GM18505 (cell line): ENCODE results near the gene MAD2L2.

Experiments used
- ATAC-seq: cut with Tn5 transposase; IDR thresholded peaks from one replicate; pipeline ENCODE4 v1.9.1; 2021; ENCODE audit not compliant: unreplicated experiment
- POLR2A ChIP-seq: IDR thresholded peaks from 4 replicates; pipeline ENCODE4 v1.6.1; 2011; ENCODE audit warnings: borderline replicate concordance; ENCODE audit not compliant: insufficient read depth, insufficient read length; ENCODE audit errors: extremely low read depth

The MAD2L2 gene

GRCh38 chr1:11697188-11697892, 16.4 kb upstream of the MAD2L2 start:
- no peak for ATAC-seq
- no peak for TF ChIP-seq POLR2A

- TF ChIP-seq POLR2A, result no peak
- no peak for ATAC-seq
Measured at GRCh38 chr1:11695861-11696260, 14.9 kb upstream of the MAD2L2 start.

- TF ChIP-seq POLR2A, result no peak
- ATAC-seq, result no peak
Measured at GRCh38 chr1:11693917-11694316, 13.0 kb upstream of the MAD2L2 start.

GRCh38 chr1:11693024-11693590, 12.2 kb upstream of the MAD2L2 start:
- ATAC-seq, result no peak
- no peak for TF ChIP-seq POLR2A

- TF ChIP-seq POLR2A, result no peak
Measured at GRCh38 chr1:11691928-11692711, 11.2 kb upstream of the MAD2L2 start.

GRCh38 chr1:11691302-11691914, 10.5 kb upstream of the MAD2L2 start, which contains the start of gene DRAXIN:
Gene DRAXIN, plus strand, starts transcription at chr1:11691710. Its CDS starts 14,549 bp downstream, at chr1:11706259.
- ATAC-seq, result no peak

More at GRCh38 chr1:11691928-11692711, 11.2 kb upstream of the MAD2L2 start:
- ATAC-seq, result no peak

GRCh38 chr1:11690397-11691301, 9.7 kb upstream of the MAD2L2 start:
- no peak for ATAC-seq
- TF ChIP-seq POLR2A, result no peak

More at GRCh38 chr1:11691302-11691914, 10.5 kb upstream of the MAD2L2 start, which contains the start of gene DRAXIN:
- TF ChIP-seq POLR2A, result no peak

GRCh38 chr1:11688506-11688905, 7.6 kb upstream of the MAD2L2 start:
- ATAC-seq, result no peak
- TF ChIP-seq POLR2A, result no peak

- TF ChIP-seq POLR2A, result no peak
- no peak for ATAC-seq
Measured at GRCh38 chr1:11685210-11685752, 4.3 kb upstream of the MAD2L2 start.

- no peak for ATAC-seq
- no peak for TF ChIP-seq POLR2A
Measured at GRCh38 chr1:11684070-11684469, 3.1 kb upstream of the MAD2L2 start.

GRCh38 chr1:11682799-11683198, 1.9 kb upstream of the MAD2L2 start:
- TF ChIP-seq POLR2A, result no peak
- no peak for ATAC-seq

- TF ChIP-seq POLR2A, result no peak
- no peak for ATAC-seq
Measured at GRCh38 chr1:11682287-11682771, 1.4 kb upstream of the MAD2L2 start.
